Placental pericyte (primary cell): ENCODE results near the gene HHEX. TPM values are rescaled to one million over a fixed set of nuclear protein-coding genes. Genes with fewer than 3 reads are reported as not detected.

Experiments
- small RNA-seq: library from RNA; depleted of rRNA; stranded (forward); fragments of <200 nt; gene quantifications from one replicate; pipeline ENCODE3, GENCODE V24; 2012; ENCODE audit warnings: low replicate concordance
- total RNA-seq: library from RNA; depleted of rRNA; stranded (reverse); fragments of >200 nt; gene quantifications from 2 replicates; pipeline ENCODE4 v1.2.3, GENCODE V29; 2012

The HHEX gene
- total RNA-seq: 7.9 and 9.7 TPM in 2 replicates

GRCh38 chr10:92689663-92690210, at the start of gene HHEX:
HHEX (plus strand) TSS chr10:92689955; CDS start chr10:92689987, 32 bp downstream.

Small RNA genes lying within 50 kb of the gene (small RNA-seq; reads per million reads assigned to genes)
- gene RF00019: not detected
- not detected for gene RN7SL644P

Other genes starting within 250 kb of the HHEX start
- 40.5 and 42.9 TPM in 2 replicates for gene IDE, start 115.9 kb upstream of the HHEX start, total RNA-seq
- gene KIF11, start 96.8 kb upstream of the HHEX start, total RNA-seq: 1.3 and 47.4 TPM in 2 replicates
- 16.8 and 36.3 TPM in 2 replicates for gene EXOC6, start 158.6 kb downstream of the HHEX start, total RNA-seq